GM19240 (cell line): ENCODE results near the gene MYO1B.
"Not testable (repeated sequence)": the region's sequence is repeated elsewhere in the genome, so short reads cannot be mapped to it uniquely, and the experiment has no call there.

ENCODE experiments used
- DNase-seq: peaks from one replicate; pipeline ENCODE4 v3.0.0; 2011; ENCODE audit warnings: low spot score; ENCODE audit not compliant: insufficient read length

The MYO1B gene

DNA sequence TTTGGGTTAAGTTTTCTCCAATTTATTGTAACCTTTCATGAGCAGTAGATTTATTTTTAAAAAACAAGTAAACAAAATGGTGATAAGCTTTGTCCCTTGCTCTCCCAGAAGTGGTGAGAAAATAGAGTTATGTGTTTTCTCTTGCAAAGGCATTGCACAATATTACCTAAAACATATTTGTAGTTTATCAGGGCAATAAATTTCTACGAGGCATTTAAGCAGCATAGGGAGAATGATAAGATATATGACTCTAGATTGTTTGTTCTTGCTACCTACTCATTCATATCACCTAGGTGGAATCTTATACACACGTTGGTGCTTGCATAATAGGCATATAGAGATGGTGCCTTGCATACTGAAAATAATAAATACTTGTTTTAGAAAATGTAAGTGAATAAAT lies 201.7 kb downstream of the MYO1B start:
- no peak for DNase-seq

DNA sequence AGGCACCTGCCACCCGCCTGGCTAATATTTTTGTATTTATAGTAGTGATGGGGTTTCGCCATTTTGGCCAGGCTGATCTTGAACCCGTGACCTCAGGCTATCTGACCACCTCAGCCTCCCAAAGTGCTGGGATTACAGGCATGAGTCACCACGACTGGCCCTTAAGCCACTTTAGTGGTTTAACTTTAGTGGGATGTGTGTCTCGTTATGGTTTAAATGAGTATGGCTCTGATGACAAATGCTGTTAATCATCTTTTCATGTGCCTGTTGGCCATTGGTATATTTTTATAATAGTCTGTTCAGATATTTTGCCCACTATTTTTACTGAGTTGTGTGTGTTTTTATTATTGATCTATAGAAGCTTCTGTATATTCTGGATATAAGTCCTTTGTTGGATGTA lies 205.9 kb downstream of the MYO1B start:
- DNase-seq = no peak

DNA sequence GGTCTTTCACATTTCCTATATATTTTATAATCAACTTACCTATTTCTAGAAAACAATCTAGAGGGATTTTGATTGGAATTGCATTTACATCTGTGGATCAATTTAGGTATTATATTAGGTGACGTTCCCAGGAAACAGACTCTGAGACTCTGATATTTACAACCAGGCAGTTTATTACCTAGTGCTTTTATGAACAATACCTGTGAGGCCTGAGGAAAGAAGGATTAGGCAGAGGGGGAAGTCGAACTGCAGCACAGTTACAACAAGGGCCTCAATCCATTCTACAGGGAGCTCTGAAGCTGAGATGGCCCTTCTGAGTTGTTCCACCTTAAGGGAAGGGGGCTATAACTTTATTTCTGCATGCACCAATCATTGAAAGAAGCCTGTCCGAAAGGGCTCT lies 206.9 kb downstream of the MYO1B start:
- no peak for DNase-seq

DNA sequence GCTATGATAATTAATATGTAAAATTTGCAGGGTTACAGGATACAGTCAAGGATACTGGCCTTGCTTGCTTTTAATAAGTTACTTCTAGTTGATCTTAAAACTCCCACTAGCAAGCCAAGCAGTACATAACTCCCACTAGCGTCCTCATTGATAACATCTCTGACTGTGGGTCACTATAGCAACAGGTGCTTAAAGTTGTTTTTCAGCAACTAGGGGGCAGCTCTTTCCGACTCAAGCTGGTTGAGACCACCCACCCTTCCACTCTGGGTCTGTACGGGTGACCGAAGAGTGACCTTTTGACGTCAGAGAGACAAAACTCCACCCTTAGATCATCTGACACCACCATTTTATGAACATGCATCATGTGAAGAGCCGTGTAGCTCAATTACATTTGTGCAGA lies 208.6 kb downstream of the MYO1B start:
- DNase-seq = no peak

DNA sequence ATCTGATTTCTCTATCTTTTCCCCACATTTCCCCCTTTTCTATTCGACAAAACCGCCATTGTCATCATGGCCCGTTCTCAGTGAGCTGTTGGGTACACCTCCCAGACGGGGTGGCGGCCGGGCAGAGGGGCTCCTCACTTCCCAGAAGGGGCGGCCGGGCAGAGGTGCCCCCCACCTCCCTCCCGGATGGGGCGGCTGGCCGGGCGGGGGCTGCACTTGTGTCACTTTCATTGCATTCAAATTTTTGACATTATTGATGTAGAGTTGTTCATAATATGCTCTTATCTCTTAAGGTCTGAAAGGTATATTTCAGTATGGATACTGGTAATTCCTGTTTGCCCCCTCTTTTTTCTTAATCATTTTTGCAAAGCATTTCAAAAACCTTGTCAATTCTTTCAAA lies 211.3 kb downstream of the MYO1B start:
- not testable (repeated sequence) for DNase-seq

DNA sequence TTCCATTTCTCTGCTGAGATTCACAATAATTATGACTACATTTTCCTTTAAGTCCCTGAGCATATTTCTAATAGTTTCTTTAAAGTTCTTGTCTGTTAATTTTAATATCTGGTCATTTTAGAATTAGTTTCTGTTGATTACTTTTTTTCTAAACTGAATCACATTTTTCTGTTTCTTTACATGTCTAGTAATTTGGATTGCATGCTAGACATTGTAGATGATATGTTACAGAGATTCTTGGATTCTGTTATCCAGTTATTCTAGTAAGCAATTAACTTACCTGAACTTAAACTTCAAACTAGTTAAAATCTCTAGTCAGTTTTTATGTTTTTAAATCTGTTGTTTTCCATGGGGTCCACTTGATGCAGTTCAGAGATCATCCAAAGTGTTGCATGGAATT lies 214.0 kb downstream of the MYO1B start:
- DNase-seq = no peak

DNA sequence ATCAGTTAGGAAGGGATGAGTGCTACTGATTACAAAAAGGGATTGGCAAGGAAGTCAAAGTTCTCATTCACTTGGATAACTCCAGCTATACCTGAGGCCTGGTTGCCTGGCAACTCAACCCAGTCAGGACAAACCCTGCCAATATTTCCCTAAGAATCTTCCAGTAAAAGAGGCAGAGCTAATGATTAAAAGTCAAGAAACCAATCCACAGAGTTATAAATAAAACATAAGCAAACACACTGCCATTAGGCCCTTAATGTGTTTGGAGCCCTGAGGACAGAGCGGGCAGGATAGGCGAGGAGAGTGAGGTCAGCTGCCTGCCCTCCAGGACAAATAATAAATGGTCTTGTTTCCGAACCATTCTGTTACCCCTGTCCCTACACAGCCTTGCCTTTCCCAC lies 217.2 kb downstream of the MYO1B start:
- no peak for DNase-seq

DNA sequence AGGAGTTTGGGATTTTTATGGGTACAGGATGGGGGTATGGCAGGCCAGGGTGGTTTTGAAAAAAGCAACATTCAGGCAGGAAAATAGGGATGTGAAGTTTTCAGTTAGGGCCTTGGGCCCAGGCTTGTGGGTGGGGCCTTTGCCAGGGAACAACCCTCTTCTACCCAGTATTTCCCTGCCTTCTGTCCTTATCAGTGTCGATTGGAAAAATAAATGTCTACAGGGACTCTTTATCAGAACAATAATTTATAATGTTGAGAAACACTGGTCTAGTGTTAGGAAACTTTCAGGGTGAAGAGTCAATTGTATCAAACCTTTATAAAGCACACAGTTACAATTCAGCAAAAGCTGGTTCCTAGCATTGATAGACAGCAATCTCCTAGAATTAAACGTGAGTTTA lies 218.6 kb downstream of the MYO1B start:
- no peak for DNase-seq

DNA sequence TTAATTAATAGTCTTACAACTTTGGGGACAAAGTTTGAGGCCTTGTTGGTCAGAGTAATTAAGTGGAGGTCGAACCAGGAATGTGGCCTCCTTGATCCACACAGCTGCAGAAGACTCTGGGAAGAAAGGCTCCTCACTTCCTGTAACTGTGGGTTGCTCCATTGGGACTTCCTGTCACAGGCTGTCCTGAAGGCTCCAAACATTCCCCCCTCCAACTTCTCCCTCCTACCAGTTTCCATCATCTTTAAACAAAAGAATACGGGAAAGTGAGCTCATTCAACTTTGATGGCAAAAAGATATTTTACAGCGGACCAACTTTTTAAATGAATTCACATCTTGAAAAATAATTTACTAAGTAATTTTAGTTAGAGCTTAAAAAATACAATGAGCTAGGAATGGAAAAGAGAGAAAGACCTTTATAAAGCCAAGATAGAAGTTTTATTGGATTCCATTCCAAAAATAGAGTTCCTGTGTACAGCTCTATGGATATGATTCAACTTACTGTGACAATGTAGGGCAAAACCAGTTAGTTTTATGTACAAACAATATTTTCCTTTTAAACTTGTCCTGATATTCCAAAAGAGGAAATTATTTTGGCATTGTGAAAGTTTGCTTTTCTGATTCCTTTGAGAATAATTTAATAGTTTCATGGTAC lies 220.7 kb downstream of the MYO1B start:
- no peak for DNase-seq

DNA sequence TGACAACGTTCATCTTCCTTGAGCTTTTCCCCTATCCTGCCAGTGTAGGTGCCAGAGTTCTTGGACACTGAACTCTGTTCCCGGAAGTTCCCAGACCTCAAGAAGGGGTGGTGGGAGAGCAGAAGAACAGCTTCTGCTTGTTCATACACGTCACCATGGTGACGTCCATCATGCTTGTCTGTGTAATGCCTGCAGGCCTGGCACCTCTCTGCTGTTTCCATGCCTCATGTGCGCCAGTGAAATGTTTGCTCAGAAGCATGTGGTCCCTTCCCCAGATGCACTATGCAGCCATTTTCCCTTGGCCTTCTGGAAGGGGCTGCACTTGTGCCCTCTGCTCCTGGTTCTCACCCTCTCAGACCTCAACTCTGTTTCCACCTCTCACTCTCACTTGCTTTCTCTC lies 221.9 kb downstream of the MYO1B start:
- no peak for DNase-seq

DNA sequence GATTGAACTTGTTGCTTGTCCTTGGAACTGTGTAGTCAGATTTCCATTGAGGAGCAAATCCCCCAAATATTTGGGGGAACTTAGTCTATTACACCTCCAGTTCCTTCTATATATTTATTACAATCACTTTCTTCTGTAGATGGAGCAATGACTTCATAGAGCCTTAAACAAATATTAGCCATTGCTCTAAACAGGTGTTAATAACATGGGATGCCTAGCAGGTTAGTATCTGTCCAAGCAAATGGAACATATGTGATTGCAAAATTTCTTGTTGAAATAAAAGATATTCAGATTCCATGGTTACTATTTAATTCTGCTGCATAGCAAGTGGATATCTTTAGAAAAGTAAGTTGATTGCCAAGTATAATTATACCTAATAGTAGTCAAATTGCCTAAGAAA lies 225.1 kb downstream of the MYO1B start:
- no peak for DNase-seq

DNA sequence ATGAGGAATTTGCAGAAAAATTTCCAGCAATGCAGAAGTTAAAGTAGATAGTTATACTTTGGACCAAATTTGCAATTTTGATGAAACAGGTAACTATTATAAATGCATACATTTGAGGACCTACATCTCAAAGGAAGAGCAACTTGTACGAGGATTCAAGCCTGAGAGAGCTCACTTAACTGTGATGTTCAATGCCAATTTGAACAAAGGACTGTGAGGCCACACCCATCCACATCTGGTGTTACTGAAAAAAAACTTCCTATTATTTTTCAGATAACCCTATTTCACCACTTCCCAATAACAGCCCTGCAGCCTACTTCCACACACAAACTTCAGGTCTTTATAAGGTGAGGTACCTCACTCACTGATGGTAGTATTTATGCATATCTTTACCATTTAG lies 229.3 kb downstream of the MYO1B start:
- DNase-seq = no peak
